ENCODE measurements around the gene RBM38. TPM values are rescaled to one million over a fixed set of nuclear protein-coding genes. Genes with fewer than 3 reads are reported as not detected.
A peak's percentile ranks its signal among the peaks of the same experiment; 100 is the strongest.

Gene RBM38
- total and polyA plus RNA-seq, 2 of the 13 experiments (the other 11 are each of a cell fraction or from before 2014, with no cell fraction given) = 24.2 to 34.2 TPM

GRCh38 chr20:57389695-57390603, 1.2 kb upstream of the RBM38 start (continued):
- TF ChIP-seq ZBTB26 (CRISPR knock-in tag; IDR thresholded peaks at IDR 0.05; ENCODE audit: borderline replicate concordance) (no peak), NR2F1 (CRISPR knock-in tag; IDR thresholded peaks at IDR 0.05) (peak in 1 of 2 experiments; percentile 70; a peak in 2 of 4 replicates), TCF7 (IDR thresholded peaks at IDR 0.05; ENCODE audit: low read depth) (no peak), ZNF136 (CRISPR knock-in tag; IDR thresholded peaks at IDR 0.05; ENCODE audit: low read depth) (no peak), SOX6 (IDR thresholded peaks at IDR 0.05) (no peak), SOX6 (CRISPR knock-in tag; IDR thresholded peaks at IDR 0.05) (no peak), MAFF (IDR thresholded peaks at IDR 0.05; ENCODE audit: low read depth, low read length) (no peak), ZNF543 (CRISPR knock-in tag; IDR thresholded peaks at IDR 0.05) (0 out of 2 replicates have a peak, but pooled peaks have one; percentile 1), DRAP1 (CRISPR knock-in tag; IDR thresholded peaks at IDR 0.05) (no peak), ZNF776 (CRISPR knock-in tag; IDR thresholded peaks at IDR 0.05) (no peak), ZBTB33 (CRISPR knock-in tag; IDR thresholded peaks at IDR 0.05) (peak; percentile 83), ZSCAN29 (CRISPR knock-in tag; conservative IDR thresholded peaks at IDR 0.05) (no peak), ARID4A (CRISPR knock-in tag; IDR thresholded peaks at IDR 0.05; ENCODE audit: borderline replicate concordance) (no peak; the same call in 1 of the 2 replicates), TBX2 (CRISPR knock-in tag; IDR thresholded peaks at IDR 0.05; ENCODE audit: borderline replicate concordance) (peak; percentile 58; the same call in 1 of the 2 replicates), ZBTB7B (CRISPR knock-in tag; IDR thresholded peaks at IDR 0.05) (0 out of 2 replicates have a peak, but pooled peaks have one; percentile 45), ZNF687 (CRISPR knock-in tag; IDR thresholded peaks at IDR 0.05) (peak; percentile 68)
